Tibial nerve (tissue), 4 donors: ENCODE measurements around the gene SDK2. TPM values are rescaled to one million over a fixed set of nuclear protein-coding genes. Genes with fewer than 3 reads are reported as not detected.

Source experiments
- DNase-seq, 2 donors: peaks; one replicate each; pipeline ENCODE4 v3.0.0-alpha.2; 2019; ENCODE audit warnings: low spot score in 2 of 2
- H3K27ac ChIP-seq, 4 donors: fragments of 200-600 bp; sonication (generic) in 3 of 4; one replicate each; pipeline ENCODE4 v1.5.1; 2017 to 2019; ENCODE audit warnings: mild to moderate bottlenecking in 1 of 4
- H3K27me3 ChIP-seq, 2 donors: fragments of 200-600 bp; sonication (generic) in 1 of 2; one replicate each; pipeline versions ENCODE4 v1.5.1 to v1.6.0; 2017 to 2019
- H3K36me3 ChIP-seq, 3 donors: fragments of 200-600 bp; sonication (generic); one replicate each; pipeline ENCODE4 v1.5.1; 2018 to 2019
- H3K4me1 ChIP-seq, 4 donors: fragments of 200-600 bp; sonication (generic) in 3 of 4; one replicate each; pipeline ENCODE4 v1.5.1; 2017 to 2019
- H3K4me3 ChIP-seq, 4 donors: fragments of 200-600 bp; sonication (generic) in 3 of 4; one replicate each; pipeline ENCODE4 v1.5.1; 2017 to 2019; ENCODE audit warnings: mild to moderate bottlenecking in 1 of 4, moderate library complexity in 1 of 4
- H3K9me3 ChIP-seq, 4 donors: fragments of 200-600 bp; sonication (generic) in 3 of 4; one replicate each; pipeline ENCODE4 v1.5.1; 2017 to 2019
- CTCF ChIP-seq, 5 experiments: fragments of 200-600 bp in 3 of 5; fragments of 450-650 bp in 2 of 5; sonication (generic) in 3 of 5; IDR thresholded peaks; one replicate each; pipeline ENCODE4 v1.5.1; 2016 to 2019; ENCODE audit warnings: antibody characterized with exemption in 5 of 5, mild to moderate bottlenecking in 3 of 5, moderate library complexity in 2 of 5
- EP300 ChIP-seq, 2 donors: sonication (generic); formaldehyde crosslinking; IDR thresholded peaks; one replicate each; pipeline ENCODE4 v1.6.1; 2017; ENCODE audit warnings: antibody characterized with exemption in 2 of 2, mild to moderate bottlenecking in 1 of 2
- POLR2A ChIP-seq, 2 donors: fragments of 450-650 bp; IDR thresholded peaks; one replicate each; pipeline ENCODE4 v1.6.1; 2017; ENCODE audit warnings: antibody characterized with exemption in 2 of 2, mild to moderate bottlenecking in 2 of 2, moderate library complexity in 2 of 2
- WGBS, 2 donors: methylation state at CpG; one replicate each; pipeline ENCODE4 v1.1.5; 2018; 5-methylcytosine and 5-hydroxymethylcytosine counted together
- total RNA-seq, 4 donors: library from RNA; depleted of rRNA; stranded (reverse); fragments of >200 nt; gene quantifications; one replicate each; pipeline ENCODE4 v1.1.0, GENCODE V29; 2016

The SDK2 gene
- total RNA-seq, 4 donors from 2014 or later = 3.1 to 6.3 (median 4.6) TPM

GRCh38 chr17:73532421-73532901 lies 111.8 kb downstream of the SDK2 start:
- H3K27me3 ChIP-seq = no peaks in the 10 kb centered on the region
- H3K4me3 ChIP-seq = no peak overlapping the region
- peaks cover 0 to 31% (median 0%) of the 10 kb centered on the region in 4 donors for H3K4me1 ChIP-seq
- TF ChIP-seq CTCF (IDR thresholded peaks at IDR 0.05) = no peak
- TF ChIP-seq POLR2A (IDR thresholded peaks at IDR 0.05) = no peak
- no peak for TF ChIP-seq EP300 (IDR thresholded peaks at IDR 0.05)
- DNase-seq = no peak
- no peaks in the 10 kb centered on the region for H3K9me3 ChIP-seq
- no peak overlapping the region for H3K27ac ChIP-seq
- WGBS, 2 donors = 59 to 67% methylated on average over 9 of the region's 9 CpGs
- H3K36me3 ChIP-seq = no peaks in the 10 kb centered on the region

- H3K36me3 ChIP-seq = no peaks in the 10 kb centered on the region
- WGBS, 2 donors = 33 to 38% methylated on average over 5 of the region's 5 CpGs
- no peaks in the 10 kb centered on the region for H3K9me3 ChIP-seq
- peaks cover 0 to 23% (median 0%) of the 10 kb centered on the region in 4 donors for H3K4me1 ChIP-seq
- H3K27ac ChIP-seq = no peak overlapping the region
- DNase-seq = no peak
- H3K27me3 ChIP-seq = no peaks in the 10 kb centered on the region
- TF ChIP-seq POLR2A (IDR thresholded peaks at IDR 0.05) = no peak
- no peak for TF ChIP-seq EP300 (IDR thresholded peaks at IDR 0.05)
- TF ChIP-seq CTCF (IDR thresholded peaks at IDR 0.05) = no peak
- H3K4me3 ChIP-seq = no peak overlapping the region
Observed at GRCh38 chr17:73531158-73531557, 113.1 kb downstream of the SDK2 start.

DNA sequence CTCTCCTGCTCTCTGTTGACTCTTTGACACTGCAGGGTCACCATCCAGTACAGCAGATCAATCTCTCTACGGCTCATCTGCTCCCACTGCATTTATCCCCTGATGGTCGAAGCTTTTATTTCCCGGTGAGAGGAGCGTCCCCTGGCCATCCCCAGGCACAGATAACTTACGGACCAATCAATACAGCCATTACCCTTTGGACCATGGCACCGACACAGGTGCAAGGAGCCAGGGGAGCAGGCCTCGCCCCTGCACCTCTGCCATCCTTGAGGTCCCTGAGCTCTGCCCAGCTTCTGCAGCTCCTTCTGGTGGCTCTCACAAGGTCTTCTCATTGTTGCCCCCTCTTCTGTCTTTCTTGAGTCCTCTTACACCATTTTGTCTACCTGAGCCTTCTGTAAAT lies 115.6 kb downstream of the SDK2 start:
- Histone ChIP-seq H3K27ac (no peak overlapping the region), H3K4me1 (peaks cover 0 to 19% (median 0%) of the 10 kb centered on the region in 4 donors), H3K4me3 (no peak overlapping the region), H3K27me3 (no peaks in the 10 kb centered on the region), H3K9me3 (no peaks in the 10 kb centered on the region), H3K36me3 (no peaks in the 10 kb centered on the region)
- no peak for TF ChIP-seq EP300 (IDR thresholded peaks at IDR 0.05)
- no peak for TF ChIP-seq CTCF (IDR thresholded peaks at IDR 0.05)
- no peak for TF ChIP-seq POLR2A (IDR thresholded peaks at IDR 0.05)
- WGBS, 2 donors = 93 to 94% methylated on average over 7 of the region's 7 CpGs
- DNase-seq = no peak

DNA sequence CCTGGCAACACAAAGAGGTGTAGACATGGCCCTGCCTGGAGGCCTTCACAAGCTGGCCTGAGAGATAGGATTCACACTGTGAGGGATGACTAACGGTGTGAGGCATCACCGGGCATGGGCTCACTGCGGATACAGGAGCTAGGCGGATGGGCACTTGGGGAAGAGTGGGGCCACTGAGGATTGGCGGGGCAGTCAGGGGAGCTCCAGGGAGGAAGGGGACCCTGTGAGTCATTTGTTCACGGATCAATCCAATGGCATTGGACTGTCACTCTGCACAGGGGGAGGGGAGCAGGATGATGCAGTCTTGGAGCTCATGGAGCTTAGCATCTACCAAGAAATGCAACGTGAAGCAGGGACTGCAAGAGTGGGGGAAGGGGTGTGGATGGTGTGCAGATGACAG lies 117.3 kb downstream of the SDK2 start:
- WGBS, 2 donors = 82 to 90% methylated on average over 7 of the region's 7 CpGs
- Histone ChIP-seq H3K36me3 (no peaks in the 10 kb centered on the region), H3K27me3 (no peaks in the 10 kb centered on the region), H3K27ac (no peak overlapping the region), H3K4me1 (peaks cover 0 to 4% (median 0%) of the 10 kb centered on the region in 4 donors), H3K9me3 (no peaks in the 10 kb centered on the region), H3K4me3 (no peak overlapping the region)
- TF ChIP-seq POLR2A (IDR thresholded peaks at IDR 0.05) (no peak), EP300 (IDR thresholded peaks at IDR 0.05) (no peak), CTCF (IDR thresholded peaks at IDR 0.05) (no peak)
- no peak for DNase-seq

- TF ChIP-seq CTCF (IDR thresholded peaks at IDR 0.05) (no peak), EP300 (IDR thresholded peaks at IDR 0.05) (no peak), POLR2A (IDR thresholded peaks at IDR 0.05) (no peak)
- no peaks in the 10 kb centered on the region for H3K27me3 ChIP-seq
- H3K27ac ChIP-seq = no peak overlapping the region
- WGBS, 2 donors = 81 to 83% methylated on average over 15 of the region's 15 CpGs
- H3K4me1 ChIP-seq = no peaks in the 10 kb centered on the region
- DNase-seq = no peak
- no peaks in the 10 kb centered on the region for H3K9me3 ChIP-seq
- no peak overlapping the region for H3K4me3 ChIP-seq
- no peaks in the 10 kb centered on the region for H3K36me3 ChIP-seq
Observed at GRCh38 chr17:73524941-73525679, 119.1 kb downstream of the SDK2 start.
